SK-N-SH treated with all-trans-retinoic acid at 6 μM for 48 hours (cell line): ENCODE measurements around the gene NGEF.

Source experiments
- RARB ChIP-seq: fragments of 250-450 bp; sonication (Bioruptor Pico); IDR thresholded peaks from 2 replicates; pipeline ENCODE4 v1.8.0; 2021; ENCODE audit warnings: mild to moderate bottlenecking, moderate library complexity
- TCF4 ChIP-seq: fragments of 250-450 bp; sonication (Bioruptor Pico); IDR thresholded peaks from 2 replicates; pipeline ENCODE4 v1.8.0; 2021; ENCODE audit warnings: mild to moderate bottlenecking, moderate library complexity, borderline replicate concordance
- ZC3H10 ChIP-seq: fragments of 250-450 bp; sonication (Bioruptor Pico); IDR thresholded peaks from 2 replicates; pipeline ENCODE4 v1.5.1; 2021; ENCODE audit warnings: mild to moderate bottlenecking, moderate library complexity

DNA sequence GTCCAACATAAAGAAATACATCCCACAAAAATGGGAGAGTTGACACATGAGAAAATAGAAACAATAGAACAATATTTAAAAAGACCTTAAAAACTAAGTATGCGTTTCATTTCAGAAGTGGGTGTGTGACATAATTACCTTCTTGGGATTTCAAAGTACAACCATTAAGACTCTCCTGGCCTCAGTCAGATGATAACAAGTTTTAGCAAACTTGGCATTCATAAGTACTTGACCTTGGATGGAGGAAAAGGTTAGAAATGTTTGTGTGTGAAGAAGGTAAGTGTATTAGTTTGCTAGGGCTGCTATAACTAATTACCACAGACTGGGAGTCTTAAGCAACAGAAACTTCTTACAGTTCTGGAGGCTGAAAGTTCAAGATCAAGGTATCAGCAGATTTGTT lies 4.9 kb upstream of the NGEF start:
- no peak for TF ChIP-seq RARB (CRISPR knock-in tag)
- TF ChIP-seq ZC3H10 (CRISPR knock-in tag): no peak
- no peak for TF ChIP-seq TCF4
